Ishikawa (cell line): ENCODE data around the gene C20orf202.

Experiments used
- CEBPB ChIP-seq: IDR thresholded peaks from 2 replicates; pipeline ENCODE4 v1.6.1; 2012
- CREB1 ChIP-seq: IDR thresholded peaks from 2 replicates; pipeline ENCODE4 v1.6.1; 2012; ENCODE audit warnings: low read depth
- EGR1 ChIP-seq: IDR thresholded peaks from 2 replicates; pipeline ENCODE4 v1.6.1; 2012
- EP300 ChIP-seq: IDR thresholded peaks from 2 replicates; pipeline ENCODE4 v1.6.1; 2012; ENCODE audit warnings: borderline replicate concordance
- FOXM1 ChIP-seq: IDR thresholded peaks from 2 replicates; pipeline ENCODE4 v1.6.1; 2012; ENCODE audit warnings: low read depth, borderline replicate concordance
- NFIC ChIP-seq: IDR thresholded peaks from 2 replicates; pipeline ENCODE4 v1.6.1; 2012
- RAD21 ChIP-seq: IDR thresholded peaks from 2 replicates; pipeline ENCODE4 v1.6.1; 2012; ENCODE audit warnings: low read depth
- TAF1 ChIP-seq: IDR thresholded peaks from 2 replicates; pipeline ENCODE4 v1.6.1; 2012; ENCODE audit warnings: low read depth, mild to moderate bottlenecking
- TCF12 ChIP-seq: IDR thresholded peaks from 2 replicates; pipeline ENCODE4 v1.6.1; 2012; ENCODE audit warnings: low read depth
- TEAD4 ChIP-seq: IDR thresholded peaks from 2 replicates; pipeline ENCODE4 v1.6.1; 2012
- YY1 ChIP-seq: IDR thresholded peaks from 2 replicates; pipeline ENCODE4 v1.6.1; 2012; ENCODE audit warnings: low read depth
- ZBTB7A ChIP-seq: IDR thresholded peaks from 2 replicates; pipeline ENCODE4 v1.6.1; 2012; ENCODE audit warnings: low read depth
- TF ChIP-seq, protein P1 (sequence below): IDR thresholded peaks from 2 replicates; pipeline ENCODE4 v1.6.1; 2012
- TF ChIP-seq, protein P2 (sequence below): IDR thresholded peaks from 2 replicates; pipeline ENCODE4 v1.6.1; 2012
- TF ChIP-seq, protein P3 (sequence below): IDR thresholded peaks from 2 replicates; pipeline ENCODE4 v1.6.1; 2012; ENCODE audit warnings: low read depth, mild to moderate bottlenecking

Gene C20orf202

GRCh38 chr20:1160991-1161390 lies 42.3 kb upstream of the C20orf202 start:
- TF ChIP-seq TAF1 (no peak), YY1 (no peak), CEBPB (no peak), NFIC (no peak), TCF12 (no peak), EGR1 (no peak), ZBTB7A (no peak), FOXM1 (no peak)
- TF ChIP-seq, protein P1, sequence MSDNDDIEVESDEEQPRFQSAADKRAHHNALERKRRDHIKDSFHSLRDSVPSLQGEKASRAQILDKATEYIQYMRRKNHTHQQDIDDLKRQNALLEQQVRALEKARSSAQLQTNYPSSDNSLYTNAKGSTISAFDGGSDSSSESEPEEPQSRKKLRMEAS, result no peak
- TF ChIP-seq, protein P2, sequence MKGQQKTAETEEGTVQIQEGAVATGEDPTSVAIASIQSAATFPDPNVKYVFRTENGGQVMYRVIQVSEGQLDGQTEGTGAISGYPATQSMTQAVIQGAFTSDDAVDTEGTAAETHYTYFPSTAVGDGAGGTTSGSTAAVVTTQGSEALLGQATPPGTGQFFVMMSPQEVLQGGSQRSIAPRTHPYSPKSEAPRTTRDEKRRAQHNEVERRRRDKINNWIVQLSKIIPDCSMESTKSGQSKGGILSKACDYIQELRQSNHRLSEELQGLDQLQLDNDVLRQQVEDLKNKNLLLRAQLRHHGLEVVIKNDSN, result no peak
- TF ChIP-seq, protein P3, sequence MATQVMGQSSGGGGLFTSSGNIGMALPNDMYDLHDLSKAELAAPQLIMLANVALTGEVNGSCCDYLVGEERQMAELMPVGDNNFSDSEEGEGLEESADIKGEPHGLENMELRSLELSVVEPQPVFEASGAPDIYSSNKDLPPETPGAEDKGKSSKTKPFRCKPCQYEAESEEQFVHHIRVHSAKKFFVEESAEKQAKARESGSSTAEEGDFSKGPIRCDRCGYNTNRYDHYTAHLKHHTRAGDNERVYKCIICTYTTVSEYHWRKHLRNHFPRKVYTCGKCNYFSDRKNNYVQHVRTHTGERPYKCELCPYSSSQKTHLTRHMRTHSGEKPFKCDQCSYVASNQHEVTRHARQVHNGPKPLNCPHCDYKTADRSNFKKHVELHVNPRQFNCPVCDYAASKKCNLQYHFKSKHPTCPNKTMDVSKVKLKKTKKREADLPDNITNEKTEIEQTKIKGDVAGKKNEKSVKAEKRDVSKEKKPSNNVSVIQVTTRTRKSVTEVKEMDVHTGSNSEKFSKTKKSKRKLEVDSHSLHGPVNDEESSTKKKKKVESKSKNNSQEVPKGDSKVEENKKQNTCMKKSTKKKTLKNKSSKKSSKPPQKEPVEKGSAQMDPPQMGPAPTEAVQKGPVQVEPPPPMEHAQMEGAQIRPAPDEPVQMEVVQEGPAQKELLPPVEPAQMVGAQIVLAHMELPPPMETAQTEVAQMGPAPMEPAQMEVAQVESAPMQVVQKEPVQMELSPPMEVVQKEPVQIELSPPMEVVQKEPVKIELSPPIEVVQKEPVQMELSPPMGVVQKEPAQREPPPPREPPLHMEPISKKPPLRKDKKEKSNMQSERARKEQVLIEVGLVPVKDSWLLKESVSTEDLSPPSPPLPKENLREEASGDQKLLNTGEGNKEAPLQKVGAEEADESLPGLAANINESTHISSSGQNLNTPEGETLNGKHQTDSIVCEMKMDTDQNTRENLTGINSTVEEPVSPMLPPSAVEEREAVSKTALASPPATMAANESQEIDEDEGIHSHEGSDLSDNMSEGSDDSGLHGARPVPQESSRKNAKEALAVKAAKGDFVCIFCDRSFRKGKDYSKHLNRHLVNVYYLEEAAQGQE, result no peak

DNA sequence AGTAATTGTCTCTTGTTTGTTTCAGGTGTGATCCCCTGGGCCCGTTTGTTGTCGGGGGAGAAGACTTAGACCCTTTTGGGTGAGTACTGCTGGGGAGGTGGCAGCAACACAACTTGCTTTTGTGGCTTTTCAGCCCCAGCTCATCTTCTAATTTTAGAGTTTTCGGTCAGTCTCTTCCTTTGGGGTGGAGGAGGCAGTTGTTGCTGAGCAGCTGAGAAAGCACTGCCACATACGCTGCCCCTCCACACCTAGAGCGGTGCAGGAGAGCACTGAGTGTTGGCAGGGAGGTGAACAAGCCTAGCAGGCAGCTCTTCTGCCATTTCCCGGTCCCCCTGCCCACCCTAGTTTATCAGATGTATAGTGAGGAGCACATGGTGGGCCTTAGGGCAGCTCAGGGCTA lies 40.1 kb upstream of the C20orf202 start:
- TF ChIP-seq YY1 (no peak), ZBTB7A (no peak), CREB1 (no peak), TEAD4 (no peak), EP300 (no peak), FOXM1 (no peak), EGR1 (no peak), TAF1 (no peak), CEBPB (no peak), TCF12 (no peak), NFIC (no peak), RAD21 (no peak)
- TF ChIP-seq, protein P1, result no peak
- TF ChIP-seq, protein P3, result no peak
- TF ChIP-seq, protein P2, result no peak

DNA sequence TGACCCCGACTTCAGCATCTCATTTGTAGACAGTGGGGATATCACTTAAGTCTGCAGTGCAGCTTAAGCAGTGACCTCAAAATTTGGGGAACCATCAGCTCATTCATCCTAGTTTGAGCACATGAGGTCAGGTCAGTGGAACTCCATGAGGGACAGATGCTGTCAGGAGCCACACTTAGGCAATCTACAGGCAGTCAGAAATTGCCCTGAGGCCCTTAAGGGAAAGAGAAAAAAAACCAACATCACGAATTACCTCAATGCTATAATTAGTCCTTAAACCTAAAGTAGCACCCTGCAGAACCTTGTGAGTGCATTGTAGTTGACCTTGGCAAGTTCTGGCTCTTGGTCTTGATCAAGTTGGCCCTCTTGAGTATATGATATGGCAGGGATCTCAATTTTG lies 39.6 kb upstream of the C20orf202 start:
- TF ChIP-seq TEAD4, result no peak

DNA sequence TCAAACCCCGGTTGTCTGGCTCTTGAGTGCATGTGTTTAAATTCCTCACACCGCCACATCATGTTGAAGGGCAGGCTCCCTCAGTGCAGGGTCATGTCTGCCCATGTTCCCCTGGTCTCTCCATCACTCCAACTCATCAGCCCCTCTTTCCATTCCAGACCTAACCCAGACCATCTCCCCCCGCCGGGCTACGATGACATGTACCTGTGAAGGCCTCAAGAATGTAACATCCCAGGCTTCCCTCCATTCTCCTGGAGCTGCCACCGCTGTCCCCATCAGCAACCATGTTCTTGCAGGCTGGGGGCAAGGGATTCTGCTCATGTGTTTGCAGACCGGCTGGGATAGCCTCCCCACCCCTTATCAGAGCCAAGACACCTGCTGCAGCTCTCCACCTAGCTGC lies 38.4 kb upstream of the C20orf202 start:
- TF ChIP-seq EP300 (no peak), RAD21 (no peak), TCF12 (no peak), CEBPB (no peak), FOXM1 (no peak), YY1 (no peak), TAF1 (no peak)
- TF ChIP-seq, protein P3, result no peak
- TF ChIP-seq, protein P1, result no peak

DNA sequence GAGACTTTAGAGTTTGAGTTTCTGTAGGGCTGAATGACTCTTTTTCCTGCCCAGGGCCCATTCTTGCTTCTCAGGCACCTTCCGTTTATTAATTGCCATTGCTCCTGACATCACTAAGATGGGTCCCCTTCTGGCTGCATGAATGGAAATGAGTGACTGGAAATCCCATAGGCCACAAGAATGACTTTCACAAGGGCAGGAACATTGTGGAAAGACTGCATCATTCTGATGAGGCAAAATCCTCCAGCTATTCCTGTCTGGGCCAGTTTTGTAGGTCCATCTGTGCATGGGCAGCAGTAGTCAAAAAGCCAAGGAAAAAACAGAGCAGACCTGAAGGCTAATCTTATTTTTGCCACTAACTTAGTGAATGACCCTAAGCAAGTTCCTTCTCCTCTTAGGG lies 37.7 kb upstream of the C20orf202 start:
- no peak for TF ChIP-seq RAD21
- TF ChIP-seq ZBTB7A, result no peak
- no peak for TF ChIP-seq EGR1
- TF ChIP-seq, protein P1, result no peak
- TF ChIP-seq FOXM1, result no peak
- TF ChIP-seq, protein P3, result no peak
- TF ChIP-seq YY1, result no peak
- TF ChIP-seq TEAD4, result no peak
